GM19193 (cell line): ENCODE measurements around the gene NT5E.

Source experiments
- POLR2A ChIP-seq: IDR thresholded peaks from 4 replicates; pipeline ENCODE4 v1.6.1; 2011; ENCODE audit not compliant: insufficient read depth, insufficient read length; ENCODE audit errors: extremely low read depth

Gene NT5E

DNA sequence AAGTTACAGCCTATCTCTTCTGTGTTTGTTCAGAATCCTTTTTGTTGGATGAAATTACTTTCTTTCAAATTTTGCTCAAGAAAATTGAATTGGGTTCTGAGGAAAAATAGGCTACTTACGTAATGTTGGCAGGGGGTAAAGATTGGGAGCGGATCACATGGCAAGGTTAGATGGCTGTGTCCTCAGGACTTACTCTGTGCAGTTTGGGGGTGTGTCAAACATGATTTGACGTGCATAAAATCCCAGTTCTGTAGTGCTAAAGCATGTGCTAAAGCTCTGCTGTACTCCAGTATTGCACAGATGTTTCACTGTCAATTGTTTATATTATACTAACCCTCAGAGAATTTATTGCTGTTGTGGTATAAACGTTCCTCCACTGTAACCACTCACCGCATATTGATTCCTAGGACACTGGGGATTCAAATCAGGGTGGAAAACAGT is 2.6 kb downstream of the NT5E start:
- no peak for TF ChIP-seq POLR2A

DNA sequence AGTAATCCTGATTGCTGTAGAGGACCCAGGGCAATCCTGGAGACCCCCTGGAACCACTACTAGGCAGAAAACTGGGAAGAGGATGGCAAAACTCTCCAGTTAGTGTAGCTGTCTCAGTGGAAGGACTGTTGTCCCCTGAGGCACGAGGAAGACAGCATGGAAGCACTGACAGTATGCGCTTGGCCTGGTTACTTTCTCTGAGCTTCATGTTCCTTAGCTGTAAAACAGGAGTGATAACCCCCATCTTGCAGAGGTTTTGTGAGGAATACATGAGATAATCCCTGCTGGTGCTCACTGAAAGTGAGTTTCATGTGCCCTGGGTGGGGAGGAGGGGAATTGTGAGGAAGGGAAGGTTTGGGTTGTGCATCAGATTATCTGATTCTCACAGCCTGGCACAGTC is 3.2 kb downstream of the NT5E start:
- no peak for TF ChIP-seq POLR2A

DNA sequence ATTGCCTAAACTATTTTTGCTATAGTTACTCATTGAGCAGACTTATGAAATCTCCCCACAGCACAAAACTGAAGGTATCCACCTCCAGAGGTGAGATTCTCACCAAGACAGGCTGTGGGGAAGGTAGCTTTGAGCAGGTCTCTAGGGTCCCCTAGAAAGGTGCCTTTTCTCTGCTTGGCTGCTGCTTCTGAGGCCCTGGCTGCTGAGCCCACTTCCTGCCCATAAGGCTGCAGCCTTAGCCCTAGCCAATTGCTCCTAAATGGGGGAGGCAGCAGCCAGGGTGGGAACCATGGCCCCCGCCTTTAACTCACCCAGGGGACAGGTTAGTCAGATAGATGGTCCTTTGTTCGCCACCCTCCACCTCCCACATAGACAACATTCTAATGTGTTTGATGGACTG is 3.6 kb downstream of the NT5E start:
- TF ChIP-seq POLR2A: no peak

DNA sequence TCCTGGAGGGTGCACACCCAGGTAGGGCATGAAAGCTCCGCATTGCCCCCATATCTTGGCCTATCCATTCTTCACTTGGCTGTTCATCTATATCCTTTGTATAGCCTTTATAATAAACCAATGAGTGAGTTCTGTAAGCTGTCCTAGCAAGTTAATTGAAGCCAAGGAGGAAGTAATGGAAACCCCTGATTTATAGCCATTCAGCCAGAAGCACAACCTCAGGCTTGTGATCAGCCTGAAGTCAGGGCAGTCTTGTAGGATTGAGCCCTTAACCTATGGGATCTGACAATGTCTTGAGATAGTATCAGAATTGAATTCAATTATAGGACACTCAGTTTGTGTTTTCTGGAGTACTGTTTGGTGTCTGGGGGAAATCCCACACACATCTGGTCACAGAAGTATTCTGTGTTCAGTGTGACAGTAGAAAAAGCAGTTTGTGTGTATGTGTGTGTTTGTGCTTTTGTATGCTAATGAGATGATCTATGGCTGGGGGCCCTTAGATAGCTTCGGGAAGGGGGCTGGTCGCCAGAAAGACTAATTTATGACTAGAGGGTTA is 5.7 kb downstream of the NT5E start:
- no peak for TF ChIP-seq POLR2A

DNA sequence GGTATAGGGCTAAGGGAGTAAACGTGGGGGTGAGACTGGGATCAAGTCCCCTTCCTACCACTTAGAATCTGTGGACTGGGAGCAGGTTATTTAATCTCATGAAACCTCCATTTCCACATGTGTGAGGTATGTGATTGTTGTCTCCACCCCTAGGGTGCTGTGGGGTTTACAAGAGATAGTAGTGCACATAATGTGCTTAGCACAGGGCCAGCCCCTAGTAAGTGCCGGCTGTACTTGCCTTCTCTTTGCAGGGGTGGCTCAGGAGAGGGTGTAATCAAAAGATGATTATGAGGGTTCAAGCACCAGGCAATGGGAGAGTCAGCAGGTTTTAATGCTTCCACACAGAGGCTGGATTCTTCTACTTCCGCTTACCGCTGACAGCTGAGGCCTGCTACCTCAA is 6.9 kb downstream of the NT5E start:
- no peak for TF ChIP-seq POLR2A

DNA sequence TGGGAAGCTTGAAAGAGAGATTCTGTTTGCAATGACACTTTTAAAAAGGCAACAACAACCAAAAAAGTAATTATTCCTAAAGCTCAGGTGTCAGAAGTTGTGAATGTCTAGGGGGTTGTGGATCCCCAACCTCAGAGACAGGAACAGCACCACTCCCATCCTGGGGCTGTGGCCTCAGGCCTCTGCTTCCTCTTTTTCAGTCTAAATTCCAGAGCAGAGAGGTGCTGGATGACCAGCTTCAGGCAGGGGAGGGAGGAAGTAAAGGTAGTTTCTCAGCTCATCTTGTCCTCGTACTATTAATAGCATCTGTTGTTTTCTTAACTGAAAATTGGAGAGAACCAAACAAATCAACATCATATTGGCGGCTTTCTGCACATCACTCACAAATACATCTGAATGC is 8.3 kb downstream of the NT5E start:
- no peak for TF ChIP-seq POLR2A

DNA sequence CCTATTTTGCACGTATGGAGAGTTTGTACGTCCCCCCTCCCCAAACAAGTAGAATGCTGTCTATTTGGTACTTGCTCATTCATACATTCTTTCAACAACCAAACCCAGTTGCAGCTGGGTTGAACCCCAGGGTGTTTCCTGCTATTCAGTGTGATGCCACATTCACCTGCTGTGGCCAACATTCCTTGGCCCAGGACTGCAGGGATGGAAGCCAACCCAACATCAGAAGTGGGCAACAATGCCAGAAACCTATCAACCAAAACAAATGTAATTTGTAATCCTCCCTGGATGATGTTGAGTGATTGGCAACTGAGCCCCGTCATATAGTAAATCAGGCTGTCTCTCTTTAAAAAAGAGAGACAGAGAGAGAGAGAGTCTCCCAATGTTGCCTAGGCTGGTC is 8.9 kb downstream of the NT5E start:
- TF ChIP-seq POLR2A: no peak

DNA sequence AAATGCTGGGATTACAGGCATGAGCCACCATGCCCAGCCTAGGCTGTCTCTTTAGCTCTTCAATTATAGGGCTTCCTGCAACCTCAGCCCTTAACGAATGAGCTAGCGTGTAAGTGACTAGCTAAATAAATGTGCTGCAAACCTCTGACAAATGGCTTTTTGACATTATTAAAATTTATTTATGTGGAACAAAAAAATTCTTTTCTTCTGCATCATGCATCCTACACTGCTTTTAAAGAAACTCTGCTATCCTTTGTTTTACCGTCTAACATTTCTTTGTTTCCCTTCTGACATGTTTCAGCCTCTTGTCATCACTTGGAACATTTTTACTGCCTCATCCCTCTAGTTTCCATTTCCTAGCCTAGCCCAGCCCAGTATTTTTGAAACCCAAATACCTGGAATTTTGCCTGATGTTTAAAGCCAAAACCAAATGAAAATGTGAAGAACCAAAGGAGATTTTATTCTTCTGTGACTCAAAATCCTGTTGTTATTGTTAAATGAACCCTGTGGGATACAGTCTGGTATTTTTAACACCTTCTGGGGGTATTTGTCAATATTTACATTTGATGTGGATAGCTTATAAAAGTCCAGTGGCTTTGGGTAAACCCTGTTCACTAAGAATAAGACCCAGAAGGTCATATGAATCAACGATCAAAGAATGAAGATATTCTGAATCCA is 9.5 kb downstream of the NT5E start:
- no peak for TF ChIP-seq POLR2A

DNA sequence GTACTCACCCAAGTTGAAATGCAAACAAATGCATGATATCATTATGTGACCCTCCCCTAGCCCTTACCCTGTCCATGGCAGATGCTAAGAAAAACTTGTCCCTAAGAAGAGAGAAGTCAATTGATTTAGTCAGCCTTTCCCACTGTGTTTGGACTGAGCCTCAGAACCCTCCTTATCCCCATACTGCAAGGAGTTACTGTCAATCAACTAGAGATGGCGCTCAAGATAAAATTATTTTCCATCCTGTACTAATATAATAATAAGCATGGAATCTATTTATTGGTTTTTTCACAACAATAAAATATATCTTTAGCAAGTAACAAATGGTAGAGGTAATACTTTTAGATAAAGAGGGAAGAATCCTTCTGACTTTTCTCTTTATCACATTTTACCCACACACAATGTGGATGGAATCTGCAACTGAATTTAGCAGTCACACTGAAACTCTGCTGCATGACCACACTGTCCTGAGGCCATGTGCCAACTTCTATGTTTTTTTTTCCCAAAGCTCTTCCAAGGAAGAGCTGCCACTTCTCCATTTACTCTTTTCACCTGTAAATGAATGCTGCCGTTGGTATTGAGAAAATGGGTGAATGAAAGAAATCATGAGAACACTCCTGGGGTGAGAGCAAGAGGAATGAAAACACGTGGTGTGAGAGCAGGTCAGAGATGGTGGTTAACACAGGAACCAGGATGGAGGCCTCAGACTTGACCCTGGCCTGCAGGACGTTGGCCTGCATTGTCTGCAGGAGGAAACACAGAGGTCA is 10.5 kb downstream of the NT5E start:
- no peak for TF ChIP-seq POLR2A

DNA sequence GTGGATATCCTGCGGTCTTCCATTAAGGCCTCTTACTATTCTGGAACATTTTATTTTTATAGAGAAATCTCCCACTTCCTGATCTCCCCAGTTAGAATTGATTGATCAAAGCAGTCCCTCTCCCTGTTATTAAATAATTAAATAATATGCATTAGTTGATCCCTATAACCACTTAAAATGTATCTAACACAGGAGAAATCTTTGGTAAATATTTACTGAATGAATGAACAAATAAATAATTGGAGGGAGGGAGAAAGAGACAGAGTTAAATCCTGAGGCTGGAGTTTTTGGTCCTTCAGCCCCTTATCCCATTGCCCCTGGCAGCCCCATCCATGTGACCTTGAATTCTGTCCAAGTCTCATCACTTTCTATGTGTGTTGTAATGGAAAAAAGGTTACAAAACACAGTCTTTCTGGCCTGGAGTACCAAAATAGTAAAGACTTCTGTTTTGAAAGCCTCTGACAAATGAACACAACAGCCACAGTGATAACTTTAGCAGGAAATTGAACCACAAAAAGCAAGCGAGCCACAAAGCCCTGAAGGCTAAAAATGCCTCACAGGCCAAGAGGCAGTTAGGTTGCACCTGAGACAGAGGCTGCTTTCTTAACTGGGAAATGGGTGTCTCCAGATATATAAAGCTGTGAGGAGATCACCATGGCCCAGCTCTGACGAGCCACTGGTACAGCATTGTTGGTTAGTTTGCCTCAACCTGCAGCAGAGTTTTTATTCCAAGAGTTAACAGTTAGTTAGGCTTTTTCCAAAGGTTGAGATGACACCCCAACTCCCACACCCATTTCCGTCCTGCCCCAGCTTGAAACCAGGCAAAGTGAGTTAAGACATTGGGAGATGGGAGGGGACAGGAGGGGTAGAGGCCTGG is 11.3 kb downstream of the NT5E start:
- TF ChIP-seq POLR2A: no peak

DNA sequence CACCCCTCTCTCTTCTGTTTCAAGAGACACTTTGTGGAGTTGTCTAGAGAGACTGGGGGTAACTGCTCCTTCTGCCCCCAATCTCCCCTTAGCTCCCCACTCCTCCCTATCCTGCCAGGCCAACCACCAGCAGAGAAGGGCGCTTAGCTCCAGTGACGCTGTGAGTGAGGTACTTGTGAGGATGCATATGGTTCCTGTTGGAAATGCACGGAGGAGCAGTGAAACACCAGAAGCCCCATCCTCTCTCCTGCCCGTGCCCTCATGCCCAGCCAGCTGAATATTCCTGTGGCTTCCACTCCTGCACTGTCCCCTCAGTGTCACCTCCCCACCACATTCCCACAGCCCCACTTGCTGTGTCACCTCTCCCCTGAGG is 11.9 kb downstream of the NT5E start:
- TF ChIP-seq POLR2A: no peak

DNA sequence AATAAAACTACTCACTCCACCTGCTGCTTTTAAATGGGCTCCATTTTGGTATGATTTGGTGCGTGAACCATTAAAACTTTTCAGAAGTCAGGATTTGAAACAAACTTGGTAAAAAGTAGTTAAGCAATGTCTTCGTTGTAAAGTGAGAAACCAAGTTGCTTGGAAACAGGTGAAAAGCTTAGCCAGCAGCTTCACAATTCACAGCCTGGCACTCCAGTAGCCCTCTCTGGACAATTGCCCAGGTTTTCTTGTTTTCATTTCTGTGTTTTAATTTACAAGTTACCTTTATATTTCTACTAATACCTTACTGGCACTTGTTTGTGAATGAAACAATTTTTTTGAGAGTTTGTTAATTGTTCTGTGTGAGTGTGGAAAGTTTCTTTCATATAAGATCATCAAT is 12.8 kb downstream of the NT5E start:
- TF ChIP-seq POLR2A: no peak

DNA sequence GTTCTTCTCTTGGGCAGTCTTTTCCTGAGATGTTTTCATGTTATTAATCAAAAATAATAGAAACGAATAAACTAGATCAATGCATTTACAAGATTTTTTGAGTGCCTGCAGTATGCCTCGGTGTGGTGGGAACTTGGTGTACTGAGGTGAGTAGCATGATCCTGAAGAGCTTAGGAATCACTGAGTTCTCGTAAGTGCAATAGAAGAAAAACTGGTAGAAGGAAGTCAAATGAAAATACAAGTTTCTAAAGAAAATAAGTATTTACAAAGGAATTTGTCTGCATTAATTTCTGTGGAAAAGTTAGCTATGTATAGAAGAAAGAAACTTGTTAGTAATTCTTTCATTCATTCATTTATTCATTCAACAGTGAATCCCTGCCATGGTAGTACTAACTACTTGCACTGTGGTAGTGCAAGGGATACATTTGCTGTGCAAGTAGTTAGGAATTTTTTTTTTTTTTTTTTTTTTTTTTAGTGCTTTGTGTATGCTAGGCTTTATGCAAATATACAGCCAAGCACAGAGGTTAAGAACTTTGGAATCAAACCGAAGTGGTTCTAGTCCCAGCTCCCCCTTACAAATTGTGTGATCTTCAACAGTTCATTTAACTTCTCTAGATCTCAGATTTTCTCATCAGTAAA is 13.9 kb downstream of the NT5E start:
- no peak for TF ChIP-seq POLR2A

DNA sequence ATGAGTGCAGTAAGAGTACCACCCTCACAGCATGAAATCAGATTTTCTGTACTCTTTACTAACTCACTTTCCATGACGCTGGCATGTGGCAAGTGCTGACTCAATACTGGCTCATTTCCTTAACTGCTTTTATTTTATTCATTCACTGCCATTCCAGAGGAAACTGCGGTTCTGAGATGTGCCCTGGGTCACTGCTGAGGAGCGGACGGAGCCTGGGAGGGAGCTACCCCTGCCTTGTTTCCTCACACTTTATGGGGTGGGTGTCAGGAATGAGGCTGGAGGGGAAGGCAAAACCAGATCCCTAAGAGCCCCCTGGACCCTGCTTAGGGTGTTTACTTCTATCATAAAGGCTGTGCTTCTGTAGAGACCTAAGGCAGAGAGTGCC is 14.4 kb downstream of the NT5E start:
- no peak for TF ChIP-seq POLR2A

DNA sequence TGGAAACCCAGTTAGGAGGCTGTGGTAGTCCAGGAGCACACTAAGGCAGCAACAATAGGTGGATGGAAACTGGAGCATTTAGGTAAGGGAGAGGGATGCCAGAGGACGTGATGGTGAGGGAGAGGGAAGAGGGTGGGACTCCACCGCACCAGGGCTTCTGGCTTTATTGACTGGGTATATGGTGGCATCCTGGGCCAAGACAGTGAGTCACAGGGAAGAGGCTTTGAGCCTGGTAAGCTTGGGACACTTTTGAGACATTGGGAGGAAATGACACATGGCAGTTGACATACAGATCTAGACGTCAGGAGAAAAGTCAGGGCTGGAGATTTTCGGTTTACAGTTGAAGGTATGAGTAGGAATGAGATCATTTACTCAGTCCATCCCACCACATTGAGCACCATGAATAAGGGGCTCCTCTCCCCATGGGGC is 14.9 kb downstream of the NT5E start:
- TF ChIP-seq POLR2A: no peak
